ENCODE results near the gene PPHLN1.

The PPHLN1 gene

GRCh38 chr12:42482748-42483520 is 157.0 kb downstream of the PPHLN1 start:
- peak; percentile 44 for DNase-seq (ENCODE audit: low spot score)

GRCh38 chr12:42483521-42483790 is 157.5 kb downstream of the PPHLN1 start:
- no peak for DNase-seq (ENCODE audit: low spot score)

- DNase-seq (ENCODE audit: low spot score), result no peak
Observed at GRCh38 chr12:42484996-42485395, 159.0 kb downstream of the PPHLN1 start.

GRCh38 chr12:42485823-42486222 is 159.9 kb downstream of the PPHLN1 start:
- no peak for DNase-seq (ENCODE audit: low spot score)

GRCh38 chr12:42486407-42486806 is 160.4 kb downstream of the PPHLN1 start:
- no peak for DNase-seq (ENCODE audit: low spot score)

GRCh38 chr12:42490261-42490842 is 164.4 kb downstream of the PPHLN1 start:
- no peak for DNase-seq (ENCODE audit: low spot score)
